Measurements from ENCODE around the gene DOCK2. TPM values are rescaled to one million over a fixed set of nuclear protein-coding genes. Genes with fewer than 3 reads are reported as not detected.
"Not testable (repeated sequence)": the region's sequence is repeated elsewhere in the genome, so short reads cannot be mapped to it uniquely, and the experiment has no call there.

DOCK2 gene
- total and polyA plus RNA-seq, 5 donors from 2014 or later: 65.9 to 354 (median 71.1) TPM

DNA sequence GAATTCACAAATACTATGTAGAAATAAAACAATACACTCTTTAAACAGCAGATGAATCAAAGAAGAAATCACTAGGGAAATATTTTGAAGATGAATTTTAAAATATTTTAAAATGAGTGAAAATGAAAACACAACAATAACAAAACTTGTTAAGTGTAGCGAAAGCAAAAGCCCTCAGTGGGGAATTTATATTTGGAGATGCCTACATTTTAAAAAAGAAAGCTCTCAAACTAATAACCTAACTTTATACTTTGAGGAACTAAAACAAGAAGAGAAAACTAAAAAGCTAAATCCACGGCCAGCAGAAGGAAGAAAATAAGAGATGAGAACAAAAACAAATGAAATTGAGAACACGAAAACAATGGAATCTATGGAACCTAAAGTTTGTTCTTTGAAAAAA lies 30.8 kb upstream of the DOCK2 start:
- Histone ChIP-seq H3K4me3 (ENCODE audit: low read depth, low read length) (no peak overlapping the region), H3K36me3 (ENCODE audit: control insufficient read depth, insufficient read depth, low read length) (peaks cover 9% of the 10 kb centered on the region), H3K9me3 (ENCODE audit: control insufficient read depth in 2 of 2, low read length in 2 of 2) (peaks cover 0 to 8% of the 10 kb centered on the region in 2 experiments), H3K4me1 (ENCODE audit: control insufficient read depth, insufficient read depth, low read length, poor library complexity, severe bottlenecking) (no peaks in the 10 kb centered on the region), H3K27ac (ENCODE audit: insufficient read depth, low read length, poor library complexity, severe bottlenecking) (no peak overlapping the region), H3K27me3 (ENCODE audit: control insufficient read depth, insufficient read depth, low read length) (peaks cover 11% of the 10 kb centered on the region)
- H3K27me3 Mint-ChIP-seq: peaks cover 13% of the 10 kb centered on the region
- H3K4me1 Mint-ChIP-seq: no peaks in the 10 kb centered on the region
- H3K4me3 Mint-ChIP-seq: no peak overlapping the region
- H3K36me3 Mint-ChIP-seq: peaks cover 31% of the 10 kb centered on the region
- no peak overlapping the region for H3K27ac Mint-ChIP-seq
- peaks cover 0 to 15% (median 6%) of the 10 kb centered on the region in 7 donors for H3K9me3 Mint-ChIP-seq
- DNase-seq (no peak), ATAC-seq (ENCODE audit: low read depth in 2 of 2) (no peak)

DNA sequence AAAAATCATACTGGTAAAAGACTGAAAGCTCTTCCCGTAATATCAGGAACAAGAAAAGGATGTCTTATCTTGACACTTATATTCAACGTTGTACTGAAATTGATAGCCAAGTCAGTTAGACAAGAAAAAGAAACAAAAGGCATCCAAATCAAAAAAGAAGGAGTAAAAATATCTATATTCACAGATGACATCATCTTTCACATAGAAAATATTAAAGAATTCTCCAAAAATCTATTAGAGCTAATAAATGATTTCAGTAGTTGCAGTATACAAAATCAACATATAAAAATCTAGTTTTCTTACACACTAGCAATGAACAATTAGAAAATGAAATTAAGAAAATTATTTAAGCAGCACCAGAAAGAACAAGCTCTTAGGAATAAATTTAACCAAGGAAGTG lies 29.2 kb upstream of the DOCK2 start:
- no peaks in the 10 kb centered on the region for H3K36me3 ChIP-seq (ENCODE audit: control insufficient read depth, insufficient read depth, low read length)
- Mint-ChIP-seq H3K27ac (no peak overlapping the region), H3K4me3 (no peak overlapping the region), H3K36me3 (peaks cover 18% of the 10 kb centered on the region), H3K27me3 (peaks cover 25% of the 10 kb centered on the region), H3K9me3 (peaks cover 2 to 15% (median 11%) of the 10 kb centered on the region in 7 donors), H3K4me1 (peaks cover 0 to under 1% (median 0%) of the 10 kb centered on the region in 4 donors)
- H3K4me3 ChIP-seq (ENCODE audit: low read depth, low read length): no peak overlapping the region
- peaks cover 11% of the 10 kb centered on the region for H3K27me3 ChIP-seq (ENCODE audit: control insufficient read depth, insufficient read depth, low read length)
- ATAC-seq (ENCODE audit: low read depth in 2 of 2): no peak
- no peak for DNase-seq
- H3K9me3 ChIP-seq (ENCODE audit: control insufficient read depth in 2 of 2, low read length in 2 of 2): peaks cover 0 to 11% of the 10 kb centered on the region in 2 experiments
- no peaks in the 10 kb centered on the region for H3K4me1 ChIP-seq (ENCODE audit: control insufficient read depth, insufficient read depth, low read length, poor library complexity, severe bottlenecking)
- no peak overlapping the region for H3K27ac ChIP-seq (ENCODE audit: insufficient read depth, low read length, poor library complexity, severe bottlenecking)

DNA sequence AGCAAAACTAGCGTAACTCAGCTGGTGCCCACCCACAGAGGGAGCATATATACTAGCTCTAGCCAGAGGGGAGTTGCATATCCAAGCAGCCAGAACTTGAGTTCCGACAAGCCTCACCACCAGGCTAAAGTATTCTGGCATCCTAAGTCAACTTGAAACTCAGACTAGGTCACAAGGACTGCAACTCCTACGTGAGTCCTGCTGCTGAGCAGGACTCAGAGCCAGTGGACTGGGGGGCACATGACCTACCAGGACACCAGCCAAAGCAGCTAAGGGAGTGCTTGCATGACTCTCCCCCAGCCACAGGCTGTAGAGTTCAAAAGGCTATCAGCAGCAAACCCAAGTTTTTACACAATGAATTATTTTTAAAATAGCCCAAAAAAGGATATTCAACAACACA lies 27.4 kb upstream of the DOCK2 start:
- Mint-ChIP-seq H3K27ac (no peak overlapping the region), H3K4me1 (peaks cover 0 to 6% (median 0%) of the 10 kb centered on the region in 4 donors), H3K36me3 (peaks cover 10% of the 10 kb centered on the region), H3K9me3 (peaks cover 3 to 15% (median 11%) of the 10 kb centered on the region in 7 donors), H3K4me3 (no peak overlapping the region), H3K27me3 (peaks cover 32% of the 10 kb centered on the region)
- peaks cover 0 to 11% of the 10 kb centered on the region in 2 experiments for H3K9me3 ChIP-seq (ENCODE audit: control insufficient read depth in 2 of 2, low read length in 2 of 2)
- no peaks in the 10 kb centered on the region for H3K36me3 ChIP-seq (ENCODE audit: control insufficient read depth, insufficient read depth, low read length)
- H3K4me3 ChIP-seq (ENCODE audit: low read depth, low read length): no peak overlapping the region
- DNase-seq (no peak), ATAC-seq (ENCODE audit: low read depth in 2 of 2) (no peak)
- H3K27me3 ChIP-seq (ENCODE audit: control insufficient read depth, insufficient read depth, low read length): peaks cover 11% of the 10 kb centered on the region
- H3K4me1 ChIP-seq (ENCODE audit: control insufficient read depth, insufficient read depth, low read length, poor library complexity, severe bottlenecking): no peaks in the 10 kb centered on the region
- H3K27ac ChIP-seq (ENCODE audit: insufficient read depth, low read length, poor library complexity, severe bottlenecking): no peak overlapping the region

DNA sequence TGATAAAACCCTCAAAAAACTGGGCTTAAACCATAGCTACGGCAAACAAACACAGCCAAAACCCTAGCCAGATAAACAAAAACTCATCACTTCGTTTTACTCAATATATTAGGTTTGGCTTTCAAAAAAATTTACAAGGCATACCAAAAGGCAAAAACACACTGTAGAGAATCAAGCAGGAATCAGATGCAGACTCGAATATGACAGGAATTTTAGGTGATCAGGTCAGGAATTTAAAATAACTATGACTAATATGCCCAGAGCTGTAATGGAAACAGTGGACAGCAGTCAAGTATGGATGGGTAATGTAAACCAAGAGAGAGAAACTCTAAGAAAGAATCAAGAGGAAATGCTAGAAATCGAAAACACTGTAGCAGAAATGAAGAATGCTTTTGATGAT lies 26.5 kb upstream of the DOCK2 start:
- Mint-ChIP-seq H3K27ac (no peak overlapping the region), H3K4me1 (peaks cover 0 to 6% (median 0%) of the 10 kb centered on the region in 4 donors), H3K9me3 (peaks cover 3 to 15% (median 11%) of the 10 kb centered on the region in 7 donors), H3K27me3 (peaks cover 33% of the 10 kb centered on the region), H3K36me3 (peaks cover 5% of the 10 kb centered on the region), H3K4me3 (no peak overlapping the region)
- Histone ChIP-seq H3K36me3 (ENCODE audit: control insufficient read depth, insufficient read depth, low read length) (no peaks in the 10 kb centered on the region), H3K27ac (ENCODE audit: insufficient read depth, low read length, poor library complexity, severe bottlenecking) (no peak overlapping the region), H3K9me3 (ENCODE audit: control insufficient read depth in 2 of 2, low read length in 2 of 2) (peaks cover 0 to 11% of the 10 kb centered on the region in 2 experiments), H3K4me3 (ENCODE audit: low read depth, low read length) (no peak overlapping the region), H3K27me3 (ENCODE audit: control insufficient read depth, insufficient read depth, low read length) (peaks cover 11% of the 10 kb centered on the region), H3K4me1 (ENCODE audit: control insufficient read depth, insufficient read depth, low read length, poor library complexity, severe bottlenecking) (no peaks in the 10 kb centered on the region)
- DNase-seq: no peak
- ATAC-seq (ENCODE audit: low read depth in 2 of 2): no peak

DNA sequence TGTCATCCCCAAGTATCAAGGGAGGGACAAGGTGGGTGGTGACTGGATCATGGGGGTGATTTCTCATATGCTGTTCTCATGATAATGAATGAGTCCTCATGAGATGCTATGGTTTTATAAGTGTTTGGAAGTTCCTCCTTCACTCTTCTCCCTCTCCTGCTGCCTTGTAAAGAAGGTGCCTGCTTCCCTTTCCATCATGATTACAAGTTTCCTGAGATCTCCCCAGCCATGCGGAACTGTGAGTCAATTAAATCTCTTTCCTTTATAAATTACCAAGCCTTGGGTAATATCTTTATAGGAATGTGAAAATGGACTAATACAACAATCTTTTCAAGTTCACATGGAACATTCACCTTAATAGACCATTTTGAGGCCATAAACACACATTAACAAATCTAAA lies 21.5 kb upstream of the DOCK2 start:
- Histone ChIP-seq H3K4me1 (ENCODE audit: control insufficient read depth, insufficient read depth, low read length, poor library complexity, severe bottlenecking) (no peaks in the 10 kb centered on the region), H3K36me3 (ENCODE audit: control insufficient read depth, insufficient read depth, low read length) (no peaks in the 10 kb centered on the region), H3K27ac (ENCODE audit: insufficient read depth, low read length, poor library complexity, severe bottlenecking) (no peak overlapping the region), H3K4me3 (ENCODE audit: low read depth, low read length) (no peak overlapping the region), H3K27me3 (ENCODE audit: control insufficient read depth, insufficient read depth, low read length) (no peaks in the 10 kb centered on the region), H3K9me3 (ENCODE audit: control insufficient read depth in 2 of 2, low read length in 2 of 2) (peaks cover 0 to 8% of the 10 kb centered on the region in 2 experiments)
- peaks cover 0 to 6% (median 0%) of the 10 kb centered on the region in 4 donors for H3K4me1 Mint-ChIP-seq
- H3K36me3 Mint-ChIP-seq: peaks cover 3% of the 10 kb centered on the region
- no peak for ATAC-seq (ENCODE audit: low read depth in 2 of 2)
- no peak overlapping the region for H3K27ac Mint-ChIP-seq
- DNase-seq: no peak
- H3K27me3 Mint-ChIP-seq: peaks cover 52% of the 10 kb centered on the region
- H3K4me3 Mint-ChIP-seq: no peak overlapping the region
- H3K9me3 Mint-ChIP-seq: peaks cover 3 to 12% (median 7%) of the 10 kb centered on the region in 7 donors

DNA sequence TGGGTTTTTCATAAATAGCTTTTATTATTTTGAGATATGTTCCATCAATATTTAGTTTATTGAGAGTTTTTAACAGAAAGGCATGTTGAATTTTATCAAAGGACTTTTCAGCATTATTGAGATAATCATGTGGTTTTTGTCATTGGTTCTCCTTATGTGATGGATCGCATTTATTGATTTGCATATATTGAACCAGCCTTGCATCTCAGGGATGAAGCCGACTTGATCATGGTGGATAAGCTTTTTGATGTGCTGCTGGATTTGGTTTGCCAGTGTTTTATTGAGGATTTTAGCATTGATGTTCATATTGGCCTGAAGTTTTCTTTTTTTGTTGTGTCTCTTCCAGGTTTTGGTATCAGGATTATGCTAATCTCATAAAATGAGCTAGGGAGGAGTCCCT lies 12.8 kb upstream of the DOCK2 start:
- H3K36me3 Mint-ChIP-seq; H3K36me3 ChIP-seq (ENCODE audit: control insufficient read depth, insufficient read depth, low read length); H3K4me1 ChIP-seq (ENCODE audit: control insufficient read depth, insufficient read depth, low read length, poor library complexity, severe bottlenecking); H3K9me3 Mint-ChIP-seq; H3K9me3 ChIP-seq (ENCODE audit: control insufficient read depth in 2 of 2, low read length in 2 of 2); H3K4me3 ChIP-seq (ENCODE audit: low read depth, low read length); DNase-seq; H3K27me3 ChIP-seq (ENCODE audit: control insufficient read depth, insufficient read depth, low read length); H3K4me1 Mint-ChIP-seq; H3K4me3 Mint-ChIP-seq; H3K27ac Mint-ChIP-seq; ATAC-seq (ENCODE audit: low read depth in 2 of 2); H3K27ac ChIP-seq (ENCODE audit: insufficient read depth, low read length, poor library complexity, severe bottlenecking): not testable (repeated sequence)
- peaks cover 35% of the 10 kb centered on the region for H3K27me3 Mint-ChIP-seq

DNA sequence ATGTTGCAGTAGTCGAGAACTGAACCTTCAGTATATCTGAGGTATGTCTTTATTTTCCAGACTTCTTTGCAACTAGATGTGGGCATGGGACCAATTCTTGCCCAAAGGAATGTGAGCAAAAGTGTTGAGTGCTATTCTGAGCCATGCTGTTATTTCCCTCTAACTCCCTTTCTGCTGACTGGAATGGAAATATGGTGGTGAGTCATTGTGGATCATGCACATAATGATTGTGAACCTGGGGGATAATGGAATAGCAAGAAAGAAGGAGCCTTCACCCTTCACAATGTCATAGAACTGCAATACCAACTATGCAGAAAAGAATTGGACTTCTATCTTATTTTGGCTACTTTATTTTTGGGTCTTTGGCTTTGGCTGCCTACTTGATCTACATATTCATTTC lies 10.3 kb upstream of the DOCK2 start:
- Mint-ChIP-seq H3K9me3 (peaks cover 0 to 5% (median 2%) of the 10 kb centered on the region in 7 donors), H3K36me3 (peaks cover 2% of the 10 kb centered on the region), H3K4me1 (peaks cover 0 to 5% (median 2%) of the 10 kb centered on the region in 4 donors), H3K4me3 (no peak overlapping the region), H3K27ac (no peak overlapping the region), H3K27me3 (peaks cover 24% of the 10 kb centered on the region)
- H3K9me3 ChIP-seq (ENCODE audit: control insufficient read depth in 2 of 2, low read length in 2 of 2): peaks cover 0 to 2% of the 10 kb centered on the region in 2 experiments
- no peak for ATAC-seq (ENCODE audit: low read depth in 2 of 2)
- H3K36me3 ChIP-seq (ENCODE audit: control insufficient read depth, insufficient read depth, low read length): no peaks in the 10 kb centered on the region
- no peaks in the 10 kb centered on the region for H3K27me3 ChIP-seq (ENCODE audit: control insufficient read depth, insufficient read depth, low read length)
- no peak for DNase-seq
- no peak overlapping the region for H3K27ac ChIP-seq (ENCODE audit: insufficient read depth, low read length, poor library complexity, severe bottlenecking)
- H3K4me3 ChIP-seq (ENCODE audit: low read depth, low read length): no peak overlapping the region
- no peaks in the 10 kb centered on the region for H3K4me1 ChIP-seq (ENCODE audit: control insufficient read depth, insufficient read depth, low read length, poor library complexity, severe bottlenecking)

DNA sequence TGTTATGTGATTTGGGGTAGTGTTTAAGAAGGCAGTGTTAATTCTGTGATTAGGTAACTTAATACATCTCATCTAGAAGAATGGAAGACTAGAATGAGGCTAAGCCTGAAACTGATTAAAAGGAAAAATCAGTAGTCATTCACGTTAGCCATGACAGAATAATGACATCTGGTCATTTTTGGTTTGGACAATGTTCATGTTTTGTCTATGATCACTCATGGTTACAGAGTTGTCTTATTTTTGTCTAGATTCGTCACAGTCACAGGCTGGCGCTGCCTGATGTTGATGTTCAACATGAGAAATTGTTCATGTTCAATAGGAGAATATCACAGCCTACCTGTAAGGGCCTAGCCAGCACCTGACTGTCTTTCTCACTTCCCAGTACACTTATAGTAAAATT lies 9.5 kb upstream of the DOCK2 start:
- H3K27ac Mint-ChIP-seq: no peak overlapping the region
- H3K4me3 Mint-ChIP-seq: no peak overlapping the region
- H3K9me3 Mint-ChIP-seq: peaks cover 0 to 5% (median 2%) of the 10 kb centered on the region in 7 donors
- Histone ChIP-seq H3K4me1 (ENCODE audit: control insufficient read depth, insufficient read depth, low read length, poor library complexity, severe bottlenecking) (no peaks in the 10 kb centered on the region), H3K9me3 (ENCODE audit: control insufficient read depth in 2 of 2, low read length in 2 of 2) (peaks cover 0 to 2% of the 10 kb centered on the region in 2 experiments), H3K27me3 (ENCODE audit: control insufficient read depth, insufficient read depth, low read length) (no peaks in the 10 kb centered on the region), H3K36me3 (ENCODE audit: control insufficient read depth, insufficient read depth, low read length) (no peaks in the 10 kb centered on the region), H3K4me3 (ENCODE audit: low read depth, low read length) (no peak overlapping the region), H3K27ac (ENCODE audit: insufficient read depth, low read length, poor library complexity, severe bottlenecking) (no peak overlapping the region)
- peaks cover 6% of the 10 kb centered on the region for H3K36me3 Mint-ChIP-seq
- no peak for ATAC-seq (ENCODE audit: low read depth in 2 of 2)
- DNase-seq: no peak
- peaks cover 22% of the 10 kb centered on the region for H3K27me3 Mint-ChIP-seq
- H3K4me1 Mint-ChIP-seq: peaks cover 0 to 5% (median 2%) of the 10 kb centered on the region in 4 donors
